Neural cell (in vitro differentiated cells): ENCODE results near the gene ACOX1. TPM values are rescaled to one million over a fixed set of nuclear protein-coding genes. Genes with fewer than 3 reads are reported as not detected.

Source experiments
- H2AFZ ChIP-seq: fragments of 200-600, 300-800 bp; sonication (generic), shearing (Covaris generic); 2 replicates; pipeline ENCODE4 v1.6.0; 2014; ENCODE audit warnings: low read depth, mild to moderate bottlenecking, antibody characterized with exemption, low read length, moderate library complexity
- H3F3A ChIP-seq: fragments of 200-600 bp; shearing (Covaris generic); 2 replicates; pipeline ENCODE4 v1.6.1; 2016; ENCODE audit warnings: mild to moderate bottlenecking, moderate library complexity, mixed read lengths, antibody characterized with exemption, low read length; ENCODE audit not compliant: insufficient read depth, poor library complexity, severe bottlenecking
- H3K27ac ChIP-seq: fragments of 200-600, 300-800 bp; sonication (generic), shearing (Covaris generic); 2 replicates; pipeline ENCODE4 v1.5.1; 2014; ENCODE audit warnings: mild to moderate bottlenecking, low read length, moderate library complexity
- H3K27me3 ChIP-seq: fragments of 300-800, 200-600 bp; sonication (generic), shearing (Covaris generic); 2 replicates; pipeline ENCODE4 v1.6.0; 2014; ENCODE audit warnings: mild to moderate bottlenecking, low read depth, low read length, moderate library complexity; ENCODE audit not compliant: insufficient read depth
- H3K36me3 ChIP-seq: fragments of 300-800, 200-600 bp; sonication (generic), shearing (Covaris generic); 2 replicates; pipeline ENCODE4 v1.5.1; 2014; ENCODE audit warnings: mild to moderate bottlenecking, antibody characterized with exemption, low read length, moderate library complexity; ENCODE audit not compliant: insufficient read depth
- H3K4me2 ChIP-seq: fragments of 300-800, 200-600 bp; sonication (generic), shearing (Covaris generic); 2 replicates; pipeline ENCODE4 v1.6.0; 2014; ENCODE audit warnings: mild to moderate bottlenecking, low read length
- H3K4me3 ChIP-seq: fragments of 300-800, 200-600 bp; sonication (generic), shearing (Covaris generic); 2 replicates; pipeline ENCODE4 v1.5.1; 2014; ENCODE audit warnings: mild to moderate bottlenecking, low read length, moderate library complexity
- H3K79me2 ChIP-seq: fragments of 200-600 bp; shearing (Covaris generic); replicated peaks from 2 replicates; pipeline ENCODE4 v1.6.0; 2014; ENCODE audit warnings: mild to moderate bottlenecking, low read length, moderate library complexity; ENCODE audit not compliant: insufficient read depth
- H3K9ac ChIP-seq: fragments of 300-800, 200-600 bp; sonication (generic), shearing (Covaris generic); 2 replicates; pipeline ENCODE4 v1.6.1; 2016; ENCODE audit warnings: mild to moderate bottlenecking, low read length, mixed read lengths
- H3K9me2 ChIP-seq: fragments of 200-600 bp; shearing (Covaris generic); 2 replicates; pipeline ENCODE4 v1.6.1; 2016; ENCODE audit warnings: mild to moderate bottlenecking, low read length, mixed read lengths; ENCODE audit not compliant: insufficient read depth
- H3K9me3 ChIP-seq: fragments of 200-600, 300-800 bp; sonication (generic), shearing (Covaris generic); 2 replicates; pipeline ENCODE4 v1.6.1; 2016; ENCODE audit warnings: mild to moderate bottlenecking, mixed run types, low read length, moderate library complexity, mixed read lengths
- H4K20me1 ChIP-seq: fragments of 200-600 bp; shearing (Covaris generic); 2 replicates; pipeline ENCODE4 v1.6.1; 2016; ENCODE audit warnings: mild to moderate bottlenecking, mixed run types; ENCODE audit not compliant: insufficient read depth
- CTCF ChIP-seq: fragments of 450-650 bp; IDR thresholded peaks from 2 replicates; pipeline ENCODE4 v1.5.1; 2014; ENCODE audit warnings: antibody characterized with exemption, mild to moderate bottlenecking, moderate library complexity; ENCODE audit not compliant: poor library complexity, severe bottlenecking
- EP300 ChIP-seq: fragments of 450-650 bp; conservative IDR thresholded peaks from 2 replicates; pipeline ENCODE4 v1.6.1; 2014; ENCODE audit warnings: antibody characterized with exemption, mild to moderate bottlenecking, moderate library complexity; ENCODE audit not compliant: poor library complexity, severe bottlenecking
- EZH2 ChIP-seq: fragments of 200-600, 300-800 bp; shearing (Covaris generic), sonication (generic); IDR thresholded peaks from 2 replicates; pipeline ENCODE4 v1.6.1; 2014; ENCODE audit warnings: antibody characterized with exemption, low read length, borderline replicate concordance, mild to moderate bottlenecking; ENCODE audit not compliant: insufficient read depth, poor library complexity, severe bottlenecking
- MXI1 ChIP-seq: fragments of 450-650 bp; conservative IDR thresholded peaks from 2 replicates; pipeline ENCODE4 v1.6.1; 2014; ENCODE audit warnings: antibody characterized with exemption, mild to moderate bottlenecking; ENCODE audit not compliant: poor library complexity, severe bottlenecking
- POLR2AphosphoS5 ChIP-seq: IDR thresholded peaks from 2 replicates; pipeline ENCODE4 v1.6.1; 2012
- RAD21 ChIP-seq: fragments of 450-650 bp; conservative IDR thresholded peaks from 2 replicates; pipeline ENCODE4 v1.6.1; 2014; ENCODE audit warnings: antibody characterized with exemption, mild to moderate bottlenecking, moderate library complexity
- REST ChIP-seq: IDR thresholded peaks from 2 replicates; pipeline ENCODE4 v1.6.1; 2012; ENCODE audit warnings: borderline replicate concordance
- SMC3 ChIP-seq: fragments of 450-650 bp; conservative IDR thresholded peaks from 2 replicates; pipeline ENCODE4 v1.6.1; 2014; ENCODE audit warnings: antibody characterized with exemption, mild to moderate bottlenecking, moderate library complexity; ENCODE audit not compliant: poor library complexity
- TAF1 ChIP-seq: IDR thresholded peaks from 2 replicates; pipeline ENCODE4 v1.6.1; 2012; ENCODE audit warnings: low read depth
- polyA plus RNA-seq: library from polyadenylated mRNA; depleted of rRNA; stranded (reverse); fragments of >200 nt; gene quantifications from 2 replicates; pipeline ENCODE4 v1.2.3, GENCODE V29; 2014

Gene ACOX1
- polyA plus RNA-seq, 1 donor from 2014 or later, result 31.2 TPM

- no peaks in the 10 kb centered on the region for H3K9me2 ChIP-seq
- no peaks in the 10 kb centered on the region for H4K20me1 ChIP-seq
- no peak overlapping the region for H2AFZ ChIP-seq
- H3K4me2 ChIP-seq, result no peak overlapping the region
- H3K9me3 ChIP-seq, result no peaks in the 10 kb centered on the region
- H3F3A ChIP-seq, result no peaks in the 10 kb centered on the region
- H3K79me2 ChIP-seq, result no peaks in the 10 kb centered on the region
- H3K27ac ChIP-seq, result no peak overlapping the region
- no peak overlapping the region for H3K9ac ChIP-seq
- H3K27me3 ChIP-seq, result no peaks in the 10 kb centered on the region
- H3K4me3 ChIP-seq, result no peak overlapping the region
- TF ChIP-seq TAF1 (no peak), REST (no peak), EZH2 (no peak), POLR2AphosphoS5 (no peak), CTCF (no peak), RAD21 (no peak), EP300 (no peak), SMC3 (no peak), MXI1 (no peak)
- no peaks in the 10 kb centered on the region for H3K36me3 ChIP-seq
These were observed 15.9 kb upstream of the ACOX1 start for GRCh38 chr17:75994802-75995370.

GRCh38 chr17:75991396-75991795 lies 12.4 kb upstream of the ACOX1 start:
- H3K9me2 ChIP-seq, result no peaks in the 10 kb centered on the region
- H2AFZ ChIP-seq, result no peak overlapping the region
- no peaks in the 10 kb centered on the region for H3K36me3 ChIP-seq
- H4K20me1 ChIP-seq, result no peaks in the 10 kb centered on the region
- H3K9me3 ChIP-seq, result no peaks in the 10 kb centered on the region
- no peaks in the 10 kb centered on the region for H3K27me3 ChIP-seq
- TF ChIP-seq CTCF, result no peak
- no peak for TF ChIP-seq SMC3
- TF ChIP-seq MXI1, result no peak
- TF ChIP-seq EZH2, result no peak
- no peak for TF ChIP-seq TAF1
- no peaks in the 10 kb centered on the region for H3K79me2 ChIP-seq
- H3K9ac ChIP-seq, result no peak overlapping the region
- H3K4me2 ChIP-seq, result no peak overlapping the region
- no peaks in the 10 kb centered on the region for H3F3A ChIP-seq
- no peak overlapping the region for H3K27ac ChIP-seq
- no peak overlapping the region for H3K4me3 ChIP-seq
